ENCODE results near the gene ATP1A4.

Gene ATP1A4

DNA sequence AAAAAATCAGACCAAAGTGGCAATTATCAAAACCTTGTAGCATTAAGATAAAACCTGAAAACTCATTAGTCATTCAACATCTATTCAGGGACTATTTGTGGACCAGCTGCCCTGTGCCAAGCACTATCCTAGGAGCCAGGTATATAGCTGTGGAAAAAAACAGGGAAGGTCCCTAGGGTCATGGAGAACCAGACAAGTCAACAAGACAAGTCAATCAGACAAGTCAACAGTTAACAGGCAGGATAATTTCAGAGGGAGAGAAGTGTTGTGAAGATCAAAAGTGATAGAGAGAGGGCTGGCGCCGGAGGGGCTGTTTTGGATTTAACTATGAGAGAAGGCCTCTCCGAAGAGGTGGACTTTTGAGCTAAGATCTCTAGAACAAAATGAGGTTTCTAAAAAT, 3.3 kb upstream of the ATP1A4 start:
- DNase-seq = no peak

DNA sequence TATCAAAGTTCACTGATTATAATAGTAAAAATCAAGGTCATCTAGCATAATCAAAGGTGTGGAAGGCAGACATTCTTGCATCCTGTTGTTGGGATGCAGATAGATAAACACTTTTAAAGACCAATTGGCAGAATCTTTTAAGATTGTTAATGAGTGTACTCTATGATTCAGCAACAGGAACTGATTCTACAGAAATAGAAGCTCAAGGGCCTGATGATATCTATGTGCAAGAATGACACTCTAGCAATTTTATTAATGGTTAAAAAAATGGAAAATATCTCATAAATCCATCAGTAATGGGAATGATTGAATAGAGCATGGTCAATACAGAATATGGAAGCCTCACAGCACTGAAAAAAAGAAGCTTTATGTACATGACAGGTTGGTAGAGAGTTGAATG, 2.2 kb upstream of the ATP1A4 start:
- no peak for DNase-seq

DNA sequence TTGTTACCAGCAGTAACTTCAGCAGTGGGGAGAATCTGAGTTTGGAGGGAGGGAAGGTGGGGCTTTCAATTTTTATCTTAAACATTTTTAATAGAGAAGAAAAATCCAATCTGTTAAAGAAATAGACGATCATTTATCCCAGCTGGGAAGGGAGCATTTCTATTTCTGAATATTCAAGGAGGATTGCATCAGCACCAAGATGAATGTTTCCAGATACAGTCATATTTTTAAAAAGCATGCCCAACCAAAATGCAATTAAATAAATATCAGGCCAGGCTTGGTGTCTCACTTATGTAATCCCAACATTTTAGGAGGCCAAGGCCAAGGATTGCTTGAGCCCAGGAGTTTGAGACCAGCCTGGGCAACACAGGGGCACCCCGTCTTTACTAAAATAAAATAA, 1.7 kb upstream of the ATP1A4 start:
- DNase-seq = no peak

DNA sequence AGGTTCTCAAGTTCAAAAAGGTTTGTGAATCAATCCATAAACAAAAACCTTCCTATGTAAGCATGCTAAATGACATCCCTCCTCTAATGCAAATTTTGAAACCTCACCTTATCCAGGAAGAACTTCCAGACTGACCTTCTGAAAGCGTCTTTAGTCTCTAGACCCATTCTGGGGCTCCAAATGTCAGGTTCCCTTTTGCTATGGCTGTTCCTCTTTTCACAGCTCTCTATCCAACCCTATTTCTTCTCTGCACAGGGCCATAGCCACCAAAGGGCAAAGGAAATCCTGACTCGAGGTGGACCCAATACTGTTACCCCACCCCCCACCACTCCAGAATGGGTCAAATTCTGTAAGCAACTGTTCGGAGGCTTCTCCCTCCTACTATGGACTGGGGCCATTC, 3.4 kb downstream of the ATP1A4 start:
- no peak for DNase-seq

DNA sequence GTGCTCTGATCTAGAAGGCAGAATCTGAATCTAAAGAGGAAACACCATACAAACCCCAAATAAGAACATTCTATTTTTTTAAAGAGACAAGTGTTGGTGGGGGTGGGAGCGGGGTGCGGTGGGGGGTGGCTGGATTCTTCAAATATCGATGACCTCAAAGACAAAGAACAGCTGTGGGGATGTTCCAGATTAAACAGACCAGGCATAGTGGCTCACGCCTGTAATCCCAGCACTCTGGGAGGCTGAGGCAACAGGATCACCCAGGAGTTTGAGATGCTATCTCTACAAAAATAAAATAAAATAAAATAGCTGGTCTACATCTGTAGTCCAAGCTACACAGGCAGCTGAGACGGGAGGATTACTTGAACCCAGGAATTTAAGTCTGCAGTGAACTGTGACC, 5.0 kb downstream of the ATP1A4 start:
- DNase-seq = no peak

DNA sequence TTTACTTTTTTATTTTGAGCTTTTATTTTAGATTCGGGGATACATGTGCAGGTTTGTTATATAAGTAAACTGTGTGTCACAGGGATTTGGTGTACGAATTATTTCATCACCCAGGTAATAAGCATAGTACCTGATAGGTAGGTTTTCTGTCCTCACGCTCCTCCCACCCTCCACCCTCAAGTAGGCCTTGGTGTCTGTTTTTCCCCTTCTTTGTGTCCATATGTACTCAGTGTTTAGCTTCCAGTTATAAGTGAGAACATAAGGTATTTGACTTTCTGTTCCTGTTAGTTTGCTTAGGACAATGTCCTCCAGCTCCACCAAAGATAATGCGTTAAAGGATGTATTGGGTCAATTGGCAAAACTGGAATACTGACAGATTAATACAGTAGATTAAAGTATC, 5.8 kb downstream of the ATP1A4 start:
- DNase-seq = no peak

DNA sequence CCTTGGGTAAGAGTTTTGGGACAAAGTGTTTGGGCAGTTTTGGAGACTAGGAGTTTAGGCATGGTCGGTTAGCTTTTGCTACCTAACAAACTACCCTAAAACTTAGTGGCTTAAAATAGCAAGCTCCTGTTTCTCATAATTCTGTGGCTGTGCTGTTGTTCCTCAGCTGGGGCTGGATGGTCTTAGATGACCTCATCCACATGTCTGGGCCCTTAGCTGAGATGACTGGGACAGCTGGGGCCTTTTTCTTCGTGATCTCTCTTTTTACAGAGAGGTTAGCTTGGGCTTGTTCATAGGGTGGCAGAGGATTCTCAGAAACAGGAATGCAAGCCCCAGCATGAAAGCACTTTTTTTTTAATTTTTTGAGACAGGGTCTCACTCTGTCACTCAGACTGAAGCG, 6.6 kb downstream of the ATP1A4 start:
- no peak for DNase-seq

DNA sequence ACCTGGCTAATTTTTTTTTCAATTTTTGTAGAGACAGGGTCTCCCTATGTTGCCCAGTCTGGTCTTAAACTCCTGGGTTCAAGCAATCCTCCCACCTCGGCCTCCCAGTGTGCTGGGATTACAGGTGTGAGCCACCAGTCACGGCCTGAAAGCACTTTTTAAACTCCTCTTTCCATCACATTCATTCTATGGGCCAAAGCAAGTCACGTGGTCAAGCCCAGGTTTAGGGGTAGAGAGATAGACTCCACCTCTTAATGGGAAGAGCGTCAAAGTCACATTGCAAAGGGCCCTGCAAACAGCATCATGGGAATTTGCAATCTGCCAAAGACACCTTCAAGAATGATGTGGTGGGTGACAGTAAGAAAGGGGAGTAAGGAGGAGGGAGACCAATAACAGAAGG, 7.1 kb downstream of the ATP1A4 start:
- DNase-seq = no peak

DNA sequence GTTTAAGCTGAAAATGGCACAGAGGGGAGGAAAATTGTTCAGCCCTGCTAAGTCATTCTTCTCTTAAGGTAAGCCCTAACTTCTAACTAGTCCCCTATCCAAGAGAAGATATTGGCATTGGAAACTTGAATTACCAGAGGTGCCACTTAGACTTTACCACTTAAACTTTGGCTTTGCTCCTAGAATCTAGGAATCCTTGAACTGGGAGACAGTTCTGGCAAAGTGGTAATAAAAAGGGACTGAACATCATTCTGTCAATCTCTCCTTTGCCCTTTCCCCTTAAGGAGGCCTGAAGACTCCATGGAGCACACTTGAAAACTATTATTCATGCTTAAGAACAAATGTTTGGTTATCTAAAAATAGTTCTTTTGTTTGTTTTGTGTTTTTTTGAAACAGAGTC, 8.4 kb downstream of the ATP1A4 start:
- DNase-seq = no peak

DNA sequence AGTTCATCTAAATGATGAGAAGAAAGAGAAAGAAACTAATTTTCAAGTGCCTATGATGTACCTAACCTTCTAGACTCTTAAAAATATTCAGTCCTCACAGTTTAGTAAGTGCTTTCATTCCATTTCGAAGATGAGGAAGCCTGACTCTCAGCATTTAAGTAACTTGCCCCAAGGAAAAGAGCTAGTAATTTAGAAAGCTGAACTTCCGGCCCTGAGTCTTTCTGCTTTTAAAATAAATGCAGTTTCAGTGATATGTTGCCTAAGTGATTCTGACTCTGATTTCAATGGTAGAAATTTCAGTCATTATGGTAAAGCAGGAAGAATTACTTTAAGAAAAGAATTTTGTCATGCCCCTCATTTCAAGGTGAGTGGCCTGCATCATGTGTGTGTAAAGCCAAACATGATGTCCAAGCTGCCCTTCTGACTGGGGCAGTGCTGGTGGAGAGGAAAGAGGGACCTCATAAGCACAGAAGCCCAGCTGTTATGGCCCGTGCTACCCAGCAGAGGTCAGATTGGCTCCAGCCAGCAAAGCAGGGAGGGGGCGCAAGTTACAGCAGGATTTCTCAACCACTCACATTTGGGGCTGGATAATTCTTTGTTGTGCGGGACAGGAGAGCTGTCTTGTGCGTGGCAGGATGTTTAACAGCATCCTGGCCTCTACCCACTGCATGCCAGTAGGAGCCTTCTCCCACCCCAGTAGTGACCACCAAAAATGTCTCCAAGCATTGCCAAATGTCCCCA, 10.7 kb downstream of the ATP1A4 start:
- DNase-seq = no peak

DNA sequence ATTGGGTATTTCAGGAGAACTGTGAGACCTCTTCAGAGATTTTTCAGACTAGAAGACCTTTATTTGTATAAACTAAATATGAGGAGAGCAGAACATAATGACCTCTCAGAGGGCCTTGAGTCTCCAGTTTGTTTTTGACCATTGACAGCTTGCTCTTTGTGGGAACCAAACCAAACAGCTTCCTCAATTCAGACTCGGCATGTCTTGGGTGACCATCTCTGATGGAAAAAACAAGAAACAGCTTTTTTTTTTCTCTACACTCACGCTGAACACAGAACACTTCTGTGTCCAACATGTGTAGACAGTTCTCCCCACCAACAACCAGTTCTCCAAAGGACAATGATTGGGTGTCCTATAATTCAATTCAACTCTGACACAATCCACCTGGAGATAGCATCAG, 11.5 kb downstream of the ATP1A4 start:
- no peak for DNase-seq

DNA sequence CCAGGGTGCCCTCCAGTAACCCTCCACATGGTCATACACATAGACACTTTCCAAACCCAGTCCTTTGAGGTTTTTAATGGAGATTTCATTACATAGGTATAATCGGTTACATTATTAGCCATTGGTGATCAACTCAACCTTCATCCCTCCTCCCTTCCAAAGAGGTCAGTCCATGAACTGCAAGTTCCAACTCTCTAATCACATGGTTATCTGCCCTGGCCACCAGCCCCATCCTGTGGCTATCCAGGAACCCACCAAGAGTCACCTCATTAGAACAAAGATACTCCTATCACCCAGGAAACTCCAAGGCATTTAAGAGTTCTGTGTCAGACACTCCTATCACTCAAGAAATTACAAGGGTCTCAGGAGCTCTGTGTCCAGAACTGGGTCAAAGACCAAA, 12.2 kb downstream of the ATP1A4 start:
- DNase-seq = no peak

DNA sequence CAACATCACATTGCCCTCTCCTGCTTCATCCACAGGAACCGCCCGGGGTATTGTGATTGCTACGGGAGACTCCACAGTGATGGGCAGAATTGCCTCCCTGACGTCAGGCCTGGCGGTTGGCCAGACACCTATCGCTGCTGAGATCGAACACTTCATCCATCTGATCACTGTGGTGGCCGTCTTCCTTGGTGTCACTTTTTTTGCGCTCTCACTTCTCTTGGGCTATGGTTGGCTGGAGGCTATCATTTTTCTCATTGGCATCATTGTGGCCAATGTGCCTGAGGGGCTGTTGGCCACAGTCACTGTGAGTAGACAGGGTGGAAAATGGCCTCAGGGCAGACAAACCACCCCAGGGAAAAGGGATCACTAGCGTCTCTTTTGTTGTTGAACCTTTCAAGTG, 12.7 kb downstream of the ATP1A4 start:
- no peak for DNase-seq

DNA sequence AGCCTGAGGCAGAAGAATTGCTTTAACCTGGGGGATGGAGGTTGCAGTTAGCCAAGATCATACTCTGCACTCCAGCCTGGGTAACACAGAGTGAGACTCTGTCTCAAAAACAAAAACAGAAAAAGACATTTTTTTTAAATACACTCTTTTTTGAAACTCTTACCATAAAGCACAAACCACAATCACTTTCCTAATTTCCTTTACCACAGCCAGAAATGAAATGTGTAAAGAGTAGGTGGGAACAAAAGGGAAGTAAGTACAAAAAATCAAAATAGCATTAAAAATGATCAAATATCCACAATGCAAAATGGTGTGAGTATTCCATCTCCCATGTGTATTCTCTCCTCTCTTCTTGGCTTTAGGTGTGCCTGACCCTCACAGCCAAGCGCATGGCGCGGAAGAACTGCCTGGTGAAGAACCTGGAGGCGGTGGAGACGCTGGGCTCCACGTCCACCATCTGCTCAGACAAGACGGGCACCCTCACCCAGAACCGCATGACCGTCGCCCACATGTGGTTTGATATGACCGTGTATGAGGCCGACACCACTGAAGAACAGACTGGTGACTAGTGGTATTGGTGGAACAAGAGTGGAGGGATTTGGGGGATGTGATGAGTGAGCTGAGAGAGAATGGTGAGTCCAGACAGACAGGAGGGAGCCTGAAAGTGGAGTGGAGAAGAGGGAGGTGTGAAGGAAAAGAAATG, 14.9 kb downstream of the ATP1A4 start:
- DNase-seq = no peak

DNA sequence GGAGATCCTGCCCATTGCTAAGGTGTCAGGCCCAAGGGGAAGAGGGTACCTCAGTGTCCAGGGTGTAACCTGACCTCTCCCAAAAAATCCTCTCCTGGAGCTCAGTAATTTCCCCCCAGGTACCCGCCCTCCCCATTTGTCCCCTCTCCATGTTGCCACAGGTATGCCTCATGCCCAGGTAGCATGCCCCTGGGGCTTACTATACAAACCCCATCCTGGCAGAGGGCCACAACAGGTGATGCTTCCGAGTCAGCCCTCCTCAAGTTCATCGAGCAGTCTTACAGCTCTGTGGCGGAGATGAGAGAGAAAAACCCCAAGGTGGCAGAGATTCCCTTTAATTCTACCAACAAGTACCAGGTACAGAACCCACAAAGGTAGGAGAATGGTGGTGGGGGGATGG, 15.7 kb downstream of the ATP1A4 start:
- DNase-seq = no peak

DNA sequence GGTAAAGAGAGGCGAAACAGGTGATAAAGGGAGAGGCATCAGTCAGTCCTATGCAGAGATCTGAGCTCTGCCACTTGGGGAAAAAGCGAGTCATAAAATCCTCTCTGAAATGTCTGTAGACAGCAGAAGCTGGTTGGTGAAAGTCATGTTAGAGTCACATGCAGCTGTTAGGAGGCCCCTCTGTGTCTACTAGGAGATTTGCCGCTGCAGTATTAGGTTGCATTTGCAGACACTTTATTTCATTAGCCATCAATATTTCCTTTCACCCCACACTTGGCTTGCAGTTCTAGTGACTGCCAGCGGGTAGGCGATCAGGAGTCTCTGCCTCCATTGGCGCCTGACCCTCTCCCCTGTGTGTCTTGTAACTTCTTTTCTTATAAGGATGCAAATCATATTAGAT, 16.2 kb downstream of the ATP1A4 start:
- no peak for DNase-seq

DNA sequence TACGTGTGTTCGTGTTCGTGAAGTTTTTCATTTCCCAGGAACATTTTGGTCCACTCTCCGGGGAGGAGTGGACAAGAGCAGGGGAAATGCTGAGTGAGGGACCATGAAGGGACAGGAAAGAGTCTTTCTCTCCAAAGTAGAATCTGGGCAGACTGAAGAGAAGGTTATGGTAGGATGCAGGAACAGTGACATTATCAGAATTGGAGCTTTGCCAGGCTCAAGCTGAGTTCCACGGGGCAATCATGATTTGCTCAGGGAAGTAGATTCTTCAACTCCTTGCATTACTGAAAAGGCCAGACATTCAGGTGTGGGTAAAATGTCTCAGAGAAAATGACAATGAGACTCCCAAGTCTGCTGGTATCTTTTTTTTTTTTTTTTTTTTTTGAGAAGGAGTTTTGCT, 16.6 kb downstream of the ATP1A4 start:
- no peak for DNase-seq

DNA sequence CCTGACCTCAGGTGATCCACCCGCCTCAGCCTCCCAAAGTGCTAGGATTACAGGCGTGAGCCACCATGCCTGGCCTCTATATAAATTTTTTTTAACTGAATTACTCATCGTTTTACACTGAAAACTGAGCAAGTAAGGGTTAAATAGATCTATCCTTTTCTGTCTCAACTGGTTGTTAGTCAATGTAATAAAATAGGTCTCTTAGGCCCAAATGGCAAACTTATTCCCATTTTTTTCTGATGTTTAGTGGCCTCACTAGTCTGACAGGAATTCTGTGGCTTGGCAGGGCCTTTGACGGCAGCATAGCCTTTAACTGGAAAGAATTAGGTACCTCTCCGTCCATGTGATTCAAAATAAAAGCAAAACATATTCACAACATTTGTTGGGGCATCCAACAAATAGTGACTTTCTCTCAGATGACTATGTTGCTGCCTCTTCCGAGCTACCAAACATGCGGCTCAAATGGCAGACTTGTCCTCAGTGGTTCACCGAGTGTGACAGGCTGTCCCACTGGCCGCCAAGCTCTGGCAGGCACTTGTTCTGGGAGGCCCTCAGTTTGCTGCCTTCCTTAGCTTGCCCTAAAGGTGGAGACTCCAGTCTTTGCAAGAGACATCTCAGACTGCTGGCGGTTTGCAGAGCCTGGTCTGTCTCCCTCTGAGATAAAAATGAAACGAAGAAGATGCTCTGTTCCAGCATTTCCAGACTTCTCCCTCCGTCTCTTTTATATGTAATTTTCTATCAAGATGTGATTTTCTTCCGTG, 17.4 kb downstream of the ATP1A4 start:
- no peak for DNase-seq

DNA sequence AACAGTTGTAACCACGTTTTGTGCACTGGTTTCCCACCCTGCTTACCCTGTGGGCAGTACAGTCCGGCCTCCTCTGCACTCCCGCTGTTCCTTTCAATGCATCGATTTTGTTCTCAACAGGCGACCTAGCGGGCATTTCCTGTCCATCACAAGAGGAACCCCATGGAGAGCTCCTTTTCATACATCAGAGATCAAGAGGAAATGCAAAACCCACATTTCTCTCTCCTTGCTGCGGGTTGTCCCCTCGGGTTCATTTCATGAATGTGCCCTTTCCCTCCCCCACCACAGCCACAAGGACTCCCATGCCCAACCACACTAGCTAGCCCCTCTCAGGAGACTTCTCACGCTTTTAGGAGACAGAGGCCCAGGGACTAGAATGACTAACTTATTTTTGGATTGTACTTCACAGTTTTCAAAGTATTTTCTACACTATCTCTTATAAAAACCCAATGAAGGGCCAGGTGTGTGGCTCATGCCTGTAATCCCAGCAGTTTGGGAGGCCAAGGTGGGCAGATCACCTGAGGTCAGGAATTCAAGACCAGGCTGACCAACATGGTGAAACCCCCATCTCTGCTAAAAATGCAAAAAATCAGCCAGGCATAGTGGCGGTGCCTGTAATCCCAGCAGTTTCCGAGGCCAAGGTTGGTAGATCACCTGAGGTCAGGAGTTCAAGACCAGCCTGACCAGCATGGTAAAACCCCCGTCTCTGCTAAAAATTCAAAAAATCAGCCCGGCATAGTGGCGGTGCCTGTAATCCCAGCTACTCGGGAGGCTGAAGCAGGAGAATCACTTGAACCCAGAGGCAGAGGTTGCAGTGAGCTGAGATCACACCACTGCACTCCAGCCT, 18.4 kb downstream of the ATP1A4 start:
- no peak for DNase-seq

DNA sequence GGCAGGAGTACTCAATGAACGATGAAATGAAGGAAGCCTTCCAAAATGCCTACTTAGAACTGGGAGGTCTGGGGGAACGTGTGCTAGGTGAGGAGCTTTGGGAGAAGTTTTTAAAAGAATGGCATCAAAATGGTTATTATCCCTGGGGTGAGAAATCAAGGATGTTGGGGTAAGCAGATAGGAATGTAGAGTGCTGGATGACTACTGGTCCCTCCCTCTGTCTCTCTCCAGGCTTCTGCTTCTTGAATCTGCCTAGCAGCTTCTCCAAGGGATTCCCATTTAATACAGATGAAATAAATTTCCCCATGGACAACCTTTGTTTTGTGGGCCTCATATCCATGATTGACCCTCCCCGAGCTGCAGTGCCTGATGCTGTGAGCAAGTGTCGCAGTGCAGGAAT, 20.0 kb downstream of the ATP1A4 start:
- no peak for DNase-seq

DNA sequence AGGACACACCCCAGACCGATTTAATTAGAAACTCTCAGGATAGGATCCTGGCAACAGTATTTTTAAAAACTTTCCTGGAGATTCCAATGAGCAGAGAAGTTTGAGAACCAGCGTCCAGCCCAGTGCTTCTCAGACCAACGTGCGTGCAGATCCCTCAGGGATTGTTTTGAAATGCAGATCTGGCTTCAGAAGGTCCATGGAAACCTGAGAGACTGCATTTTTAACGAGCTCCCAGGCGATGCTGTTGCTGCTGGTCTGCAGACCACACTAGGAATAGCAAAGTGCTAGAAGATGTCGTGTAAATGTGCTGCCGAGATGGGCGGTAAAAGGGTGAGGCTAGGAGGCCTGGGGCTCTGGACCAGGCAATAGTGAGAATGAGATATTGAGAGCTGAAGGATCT, 20.6 kb downstream of the ATP1A4 start:
- no peak for DNase-seq

DNA sequence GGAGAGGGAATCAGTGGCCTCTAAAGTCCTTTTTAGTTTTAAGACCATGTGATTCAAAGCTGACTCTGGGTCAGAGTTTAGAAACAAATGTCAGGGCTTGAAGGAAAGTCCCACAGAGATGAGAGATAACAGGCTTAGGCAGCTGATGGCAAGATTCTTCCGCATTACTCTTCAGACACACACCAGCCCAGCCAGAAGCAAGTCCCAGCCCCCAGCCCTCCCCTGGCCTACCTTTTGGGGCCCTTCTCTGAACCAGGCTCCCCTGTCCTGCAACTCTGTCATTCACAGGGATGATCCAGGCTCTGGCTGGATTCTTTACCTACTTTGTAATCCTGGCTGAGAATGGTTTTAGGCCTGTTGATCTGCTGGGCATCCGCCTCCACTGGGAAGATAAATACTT, 25.8 kb downstream of the ATP1A4 start:
- DNase-seq = no peak

DNA sequence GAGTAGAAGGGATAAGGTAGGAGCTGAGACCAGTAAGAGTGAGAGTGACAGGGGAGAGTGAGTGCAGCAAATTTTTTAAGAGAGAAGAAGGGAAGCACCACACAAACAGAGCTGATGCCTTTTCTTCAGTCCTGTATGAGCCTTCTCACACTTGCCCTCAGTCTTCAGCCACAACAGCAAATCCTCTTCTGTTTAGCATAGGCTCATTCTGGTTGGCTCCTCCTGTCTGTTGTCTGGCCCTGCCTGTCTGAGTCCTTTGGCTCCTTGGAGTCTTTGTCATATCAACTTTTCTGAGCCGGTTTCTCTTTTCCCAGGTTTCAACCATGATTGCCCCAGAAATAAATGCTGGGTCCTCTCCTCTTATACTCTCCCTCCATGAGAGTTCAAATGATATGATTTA, 26.3 kb downstream of the ATP1A4 start:
- no peak for DNase-seq

Data from activated effector memory CD4-positive, alpha-beta T cell treated with Interleukin-2 at 50 U/mL for 16 hours (primary cell).